HG03342 (cell line): ENCODE results near the gene LGALS4.
"Not testable (repeated sequence)": the region's sequence is repeated elsewhere in the genome, so short reads cannot be mapped to it uniquely, and the experiment has no call there.

Experiments used
- ATAC-seq: cut with Tn5 transposase; IDR thresholded peaks from one replicate; pipeline ENCODE4 v1.9.1; 2021; ENCODE audit warnings: mild to moderate bottlenecking, moderate library complexity; ENCODE audit not compliant: unreplicated experiment

The LGALS4 gene

GRCh38 chr19:38800577-38801347, 12.0 kb downstream of the LGALS4 start:
- ATAC-seq = no peak

DNA sequence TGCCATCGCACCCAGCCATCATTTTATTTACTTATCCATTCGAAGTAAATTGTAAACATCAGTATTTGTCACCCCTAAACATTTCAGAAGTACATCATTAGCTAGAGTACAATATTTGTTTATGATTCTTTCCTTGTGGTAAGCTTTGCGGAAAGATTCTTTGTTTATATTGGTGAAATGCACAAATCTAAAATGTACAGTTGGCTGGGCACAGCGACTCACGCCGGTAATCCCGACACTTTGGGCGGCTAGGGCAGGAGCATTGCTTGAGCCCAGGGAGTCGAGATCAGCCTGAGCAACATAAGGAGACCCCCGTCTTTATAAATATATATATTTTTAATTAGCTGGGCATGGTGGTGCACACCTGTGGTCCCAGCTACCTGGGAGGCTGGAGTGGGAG, 13.6 kb downstream of the LGALS4 start:
- no peak for ATAC-seq

DNA sequence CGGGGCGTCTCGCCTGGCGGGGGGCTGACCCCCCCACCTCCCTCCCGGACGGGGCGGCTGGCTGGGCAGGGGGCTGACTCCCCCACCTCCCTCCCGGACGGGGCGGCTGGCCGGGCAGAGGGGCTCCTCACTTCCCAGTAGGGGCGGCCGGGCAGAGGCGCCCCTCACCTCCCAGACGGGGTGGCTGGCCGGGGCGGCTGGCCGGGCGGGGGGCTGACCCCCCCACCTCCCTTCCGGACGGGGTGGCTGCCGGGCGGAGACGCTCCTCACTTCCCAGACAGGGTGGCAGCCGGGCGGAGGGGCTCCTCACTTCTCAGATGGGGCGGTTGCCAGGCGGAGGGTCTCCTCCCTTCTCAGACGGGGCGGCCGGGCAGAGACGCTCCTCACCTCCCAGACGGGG, 15.0 kb downstream of the LGALS4 start:
- not testable (repeated sequence) for ATAC-seq

GRCh38 chr19:38796154-38796553, 16.6 kb downstream of the LGALS4 start:
- no peak for ATAC-seq

- ATAC-seq = no peak
Observed at GRCh38 chr19:38795549-38795948, 17.2 kb downstream of the LGALS4 start.

- ATAC-seq = no peak
Observed at GRCh38 chr19:38793671-38794070, 19.1 kb downstream of the LGALS4 start.

GRCh38 chr19:38793177-38793576, 19.6 kb downstream of the LGALS4 start:
- ATAC-seq = no peak

DNA sequence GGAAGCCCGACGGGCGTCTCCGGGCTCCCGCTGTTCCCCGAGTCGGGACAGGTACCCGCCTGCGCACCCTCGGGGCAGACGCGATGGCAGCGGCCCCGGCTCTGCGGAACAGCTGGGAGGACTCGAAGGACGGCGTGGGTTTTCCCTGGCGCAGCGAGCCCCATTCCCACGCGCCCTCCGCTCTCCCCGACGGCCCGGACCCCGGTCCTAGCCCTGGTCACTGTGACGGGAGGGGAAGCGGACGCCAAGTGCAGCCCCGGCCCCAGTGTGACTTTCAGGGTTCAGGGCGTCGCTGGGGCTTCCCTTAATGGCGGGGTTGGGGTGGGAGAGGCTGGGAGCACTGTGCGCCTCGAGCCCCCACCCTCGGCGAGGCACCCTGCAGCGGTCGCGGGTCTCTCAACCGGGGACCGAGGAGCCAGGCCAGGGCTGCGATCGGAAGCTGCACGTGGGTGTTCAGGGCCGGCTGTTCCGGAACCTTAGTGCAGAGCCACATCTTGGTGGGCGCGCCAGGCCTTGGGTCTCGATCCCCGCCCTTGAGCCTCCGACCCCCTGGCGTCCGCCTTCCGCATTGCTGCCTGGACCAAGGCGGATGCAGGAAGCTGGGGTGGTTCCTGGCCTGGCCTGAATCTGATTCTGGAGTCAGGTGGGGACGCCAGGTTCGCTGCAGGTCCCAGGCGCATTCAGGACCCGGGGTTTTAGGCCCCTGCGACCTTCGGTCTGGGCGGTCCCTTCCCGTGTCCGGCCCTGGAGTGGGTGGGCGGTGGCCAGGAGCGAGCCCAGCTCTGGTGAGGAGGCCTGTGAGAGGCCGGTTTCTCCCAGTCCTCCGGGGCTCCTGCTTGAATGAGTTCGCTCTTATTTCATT, 20.3 kb downstream of the LGALS4 start:
- ATAC-seq = no peak

DNA sequence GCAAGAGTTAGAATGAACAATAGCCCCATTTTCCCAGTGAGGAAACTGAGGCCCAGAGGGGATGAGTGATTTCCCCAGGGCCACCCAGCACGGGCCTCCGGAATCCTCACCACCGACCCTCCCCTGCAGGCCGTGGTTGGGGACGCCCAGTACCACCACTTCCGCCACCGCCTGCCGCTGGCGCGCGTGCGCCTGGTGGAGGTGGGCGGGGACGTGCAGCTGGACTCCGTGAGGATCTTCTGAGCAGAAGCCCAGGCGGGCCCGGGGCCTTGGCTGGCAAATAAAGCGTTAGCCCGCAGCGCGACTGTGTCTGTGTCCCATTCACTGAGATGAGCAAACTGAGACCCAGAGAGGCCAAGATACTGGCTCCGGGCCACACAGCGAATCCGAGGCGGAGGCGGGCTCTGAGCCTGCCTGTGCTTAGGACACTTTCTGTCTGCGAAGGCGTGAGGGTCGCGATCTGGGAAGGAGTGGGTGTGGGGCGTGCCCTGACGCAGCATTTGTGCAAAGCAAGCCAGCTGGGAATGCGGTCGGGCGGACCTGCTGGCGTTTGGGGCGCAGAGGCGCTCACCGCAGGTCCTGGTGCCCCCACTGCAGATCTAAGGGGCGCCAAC, 21.2 kb downstream of the LGALS4 start:
- peak; percentile 54 for ATAC-seq

GRCh38 chr19:38790507-38791403, 22.0 kb downstream of the LGALS4 start:
- ATAC-seq = not testable (repeated sequence)

GRCh38 chr19:38788478-38789243, 24.1 kb downstream of the LGALS4 start, which contains the start of gene LGALS7B:
TSS of gene LGALS7B (plus strand) at chr19:38789200. CDS start at chr19:38789227, 27 bp downstream.
- ATAC-seq = no peak

DNA sequence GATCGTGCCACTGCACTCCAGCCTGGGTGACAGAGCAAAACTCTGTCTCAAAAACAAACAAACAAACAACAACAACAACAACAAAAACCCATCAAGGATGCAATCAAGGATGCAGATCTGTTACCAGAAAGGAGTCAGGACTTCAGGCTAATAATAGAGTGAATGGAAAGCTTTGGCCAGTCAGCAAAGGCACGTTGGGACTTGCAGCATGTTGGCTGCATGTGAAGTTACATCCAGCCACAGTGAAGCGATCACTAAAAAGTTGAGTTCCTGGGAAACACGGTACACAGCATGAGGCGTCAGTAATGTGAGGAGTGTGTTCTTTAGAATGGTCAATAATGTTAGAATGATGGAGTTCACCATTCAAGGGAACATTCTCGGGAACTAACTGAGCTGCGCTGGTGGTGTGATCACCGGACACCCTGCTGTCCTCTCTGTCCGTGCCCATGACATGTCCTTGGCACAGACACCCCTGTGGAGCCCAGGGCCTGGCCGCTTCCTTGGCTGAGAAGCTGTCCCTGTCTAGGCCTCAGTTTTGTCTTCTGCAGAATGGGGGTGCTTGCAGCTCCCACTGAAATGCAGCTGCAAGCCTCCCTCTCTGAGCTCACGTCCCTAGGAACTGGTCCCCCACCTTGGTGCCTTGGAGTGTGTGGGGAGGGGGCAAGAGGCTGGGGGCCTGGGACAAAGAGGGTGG, 26.0 kb downstream of the LGALS4 start:
- ATAC-seq = no peak

DNA sequence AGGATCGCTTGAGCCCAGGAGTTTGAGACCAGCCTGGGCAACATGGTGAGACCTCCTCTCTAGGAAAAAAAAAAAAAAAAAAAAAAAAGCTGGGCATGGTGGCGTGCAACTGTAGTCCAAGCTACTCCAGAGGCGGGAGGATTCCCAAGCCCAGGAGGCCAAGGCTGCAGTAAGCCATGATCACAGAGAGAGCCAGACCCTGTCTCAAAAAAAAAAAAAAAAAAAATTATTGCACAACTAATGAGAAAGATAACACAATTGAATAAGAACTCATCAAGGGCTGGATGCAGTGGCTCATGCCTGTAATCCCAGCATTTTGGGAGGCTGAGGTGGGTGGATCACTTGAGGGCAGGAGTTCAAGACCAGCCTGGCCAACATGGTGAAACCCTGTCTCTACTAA, 26.7 kb downstream of the LGALS4 start:
- not testable (repeated sequence) for ATAC-seq

GRCh38 chr19:38785187-38785699, 27.5 kb downstream of the LGALS4 start:
- no peak for ATAC-seq

DNA sequence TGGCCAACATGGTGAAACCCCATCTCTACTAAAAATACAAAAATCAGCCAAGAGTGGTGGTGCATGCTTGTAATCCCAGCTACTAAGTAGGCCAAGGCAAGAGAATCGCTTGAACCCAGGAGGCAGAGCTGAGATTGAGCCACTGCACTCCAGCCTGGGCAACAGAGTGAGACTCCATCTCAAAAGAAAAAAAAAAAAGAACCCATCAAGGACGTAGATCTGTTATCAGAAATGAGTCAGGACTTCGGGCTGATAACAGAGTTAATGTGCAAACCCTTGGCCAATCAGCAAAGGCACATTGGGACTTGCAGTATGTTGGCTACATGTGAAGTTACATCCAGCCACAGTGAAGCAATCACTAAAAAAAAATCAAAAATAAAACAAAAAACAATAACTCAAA, 28.5 kb downstream of the LGALS4 start:
- no peak for ATAC-seq

DNA sequence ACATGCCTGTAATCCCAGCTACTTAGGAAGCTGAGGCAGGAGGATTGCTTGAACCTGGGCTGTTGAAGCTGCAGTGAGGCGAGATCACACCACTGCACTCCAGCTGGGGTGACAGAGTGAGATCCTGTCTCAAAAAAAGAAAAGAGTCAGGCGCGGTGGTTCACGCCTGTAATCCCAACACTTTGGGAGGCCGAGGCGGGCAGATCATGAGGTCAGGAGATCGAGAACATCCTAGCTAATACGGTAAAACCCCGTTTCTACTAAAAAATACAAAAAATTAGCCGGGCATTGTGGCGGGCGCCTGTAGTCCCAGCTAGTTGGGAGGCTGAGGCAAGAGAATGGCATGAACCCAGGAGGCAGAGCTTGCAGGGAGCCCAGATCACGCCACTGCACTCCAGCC, 30.5 kb downstream of the LGALS4 start:
- ATAC-seq = not testable (repeated sequence)

GRCh38 chr19:38781058-38781457, 31.7 kb downstream of the LGALS4 start:
- no peak for ATAC-seq

DNA sequence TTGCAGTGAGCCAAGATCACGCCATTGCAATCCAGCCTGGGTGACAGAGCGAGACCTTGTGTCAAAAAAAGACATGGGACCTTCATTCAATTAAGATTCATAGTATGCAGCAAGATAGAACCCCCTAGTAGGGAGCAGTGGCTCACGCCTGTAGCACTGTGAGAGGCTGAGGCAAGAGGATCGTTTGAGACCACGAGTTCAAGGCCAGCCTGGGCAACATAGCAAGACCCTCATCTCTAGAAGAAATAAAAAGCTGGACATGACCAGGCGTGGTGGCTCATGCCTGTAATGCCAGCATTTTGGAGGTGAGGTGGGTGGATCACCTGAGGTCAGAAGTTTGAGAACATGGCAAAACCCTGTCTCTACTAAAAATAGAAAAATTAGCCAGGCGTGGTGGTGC, 32.3 kb downstream of the LGALS4 start:
- no peak for ATAC-seq

DNA sequence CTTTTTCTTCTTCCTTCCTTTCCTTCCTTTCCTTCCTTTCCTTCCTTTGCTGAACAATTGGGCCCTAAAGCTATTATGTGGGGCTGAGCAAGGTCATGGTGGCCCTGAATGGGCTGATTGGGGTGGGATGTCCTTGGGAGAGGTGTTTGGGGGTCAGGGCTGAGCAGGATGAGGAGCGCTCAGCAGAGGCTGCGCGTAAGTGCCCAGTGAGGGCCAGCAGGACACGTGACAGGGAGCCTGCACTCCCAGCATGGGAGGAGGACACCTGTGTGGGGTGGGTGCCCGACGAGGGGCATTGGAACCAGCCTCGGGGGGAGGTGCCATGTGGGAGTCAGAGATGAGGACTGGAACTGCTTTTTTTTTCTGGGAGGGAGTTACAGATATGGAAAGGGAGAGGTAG, 34.0 kb downstream of the LGALS4 start:
- ATAC-seq = no peak
